Stimulated activated CD4-positive, alpha-beta T cell treated with anti-CD3 and anti-CD28 coated beads, Interleukin-15, amount 100 ng/mL, for 1 hour (primary cell): Measurements from ENCODE around the gene SPRING1.
A peak's percentile ranks its signal among the peaks of the same experiment; 100 is the strongest.

Experiments used
- DNase-seq, 2 donors: peaks; one replicate each; pipeline ENCODE4 v3.0.0-alpha.2; 2020; ENCODE audit warnings: low read depth in 1 of 2, low spot score in 1 of 2

Gene SPRING1

GRCh38 chr12:116710370-116711150, 27.3 kb downstream of the SPRING1 start:
- no peak for DNase-seq

DNA sequence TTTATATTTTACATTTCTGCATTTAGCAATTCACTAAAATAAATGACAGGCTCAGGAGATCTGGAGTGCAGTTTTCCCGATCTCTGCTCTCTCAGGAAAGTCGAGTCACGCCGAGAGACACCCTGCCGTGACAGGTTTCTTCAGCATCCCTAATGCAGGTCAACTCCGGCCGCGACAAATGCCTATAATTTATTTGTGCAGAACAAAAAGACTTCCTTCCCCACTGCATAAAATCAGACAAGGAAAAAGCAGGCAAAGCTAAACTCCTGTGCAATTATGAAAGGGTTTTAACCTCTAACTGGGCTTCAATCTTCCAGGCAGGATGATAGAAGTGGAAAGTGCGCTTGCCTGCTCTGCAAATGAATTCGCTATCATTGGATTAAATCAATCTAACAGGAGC, 28.1 kb downstream of the SPRING1 start:
- no peak for DNase-seq

DNA sequence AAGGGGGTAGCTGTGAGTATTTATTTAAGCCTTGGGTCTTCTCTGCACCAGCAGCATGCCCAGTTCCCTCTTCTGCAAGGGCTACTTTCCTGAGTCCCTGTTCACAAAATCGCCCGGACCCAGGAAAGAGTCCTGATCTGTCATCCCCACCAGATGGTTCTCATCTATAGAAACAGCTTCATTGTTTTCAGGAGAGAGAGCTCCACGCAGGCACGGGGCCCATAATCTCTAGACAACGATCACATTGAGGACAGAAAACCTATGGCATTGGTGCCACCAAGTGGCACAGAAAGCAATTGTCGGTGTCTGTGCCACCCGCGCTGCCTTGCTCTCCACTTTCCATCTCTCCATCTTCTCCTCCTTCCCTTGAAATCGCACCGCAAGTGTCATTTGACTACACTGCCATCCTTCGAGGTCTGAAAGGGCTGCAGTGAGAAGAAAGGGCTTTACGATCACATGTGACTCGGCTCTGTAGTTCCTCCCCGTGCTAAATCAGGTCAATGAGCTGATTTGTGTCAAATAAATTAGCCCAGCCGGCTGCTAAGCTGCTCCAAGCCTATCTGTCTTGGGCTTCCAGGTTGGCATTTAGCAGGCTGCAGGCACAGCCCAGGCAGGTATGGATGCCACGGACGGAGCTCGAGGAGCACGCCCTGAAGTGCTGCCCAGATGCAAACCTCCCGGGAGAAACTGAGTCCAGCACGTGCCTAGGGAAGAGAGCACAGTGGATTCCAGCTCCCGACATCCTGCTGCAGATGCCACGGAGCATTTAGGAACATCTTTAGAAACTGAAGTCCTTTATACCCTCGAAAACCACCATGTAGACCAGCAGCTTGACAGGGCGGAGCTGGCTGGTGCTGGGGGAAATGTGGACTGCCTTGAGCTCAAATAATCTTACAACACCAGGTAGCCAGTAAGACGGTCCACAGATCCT, 28.8 kb downstream of the SPRING1 start:
- DNase-seq = peak in 1 of 2 donors; percentile 16

DNA sequence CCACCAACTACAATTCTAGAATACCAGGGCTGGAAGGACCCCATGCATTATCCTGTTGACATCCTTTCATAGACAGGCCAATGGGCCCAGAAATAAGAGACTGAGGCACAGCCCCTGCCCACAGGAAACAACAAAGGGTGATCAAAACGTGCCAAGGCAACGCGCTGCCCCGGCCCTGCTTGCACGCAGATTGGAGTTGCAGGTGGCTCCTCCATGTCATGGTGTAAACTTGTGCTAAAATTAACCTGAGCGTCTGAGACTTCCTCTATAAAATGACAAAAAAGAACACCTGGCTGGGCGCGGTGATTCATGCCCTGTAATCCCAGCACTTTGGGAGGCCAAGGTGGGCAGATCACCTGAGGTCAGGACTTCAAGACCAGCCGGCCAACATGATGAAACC, 30.1 kb downstream of the SPRING1 start:
- DNase-seq = no peak

- peak; percentile 27 to 41 for DNase-seq
These were observed 34.6 kb downstream of the SPRING1 start for GRCh38 chr12:116703214-116703795.

DNA sequence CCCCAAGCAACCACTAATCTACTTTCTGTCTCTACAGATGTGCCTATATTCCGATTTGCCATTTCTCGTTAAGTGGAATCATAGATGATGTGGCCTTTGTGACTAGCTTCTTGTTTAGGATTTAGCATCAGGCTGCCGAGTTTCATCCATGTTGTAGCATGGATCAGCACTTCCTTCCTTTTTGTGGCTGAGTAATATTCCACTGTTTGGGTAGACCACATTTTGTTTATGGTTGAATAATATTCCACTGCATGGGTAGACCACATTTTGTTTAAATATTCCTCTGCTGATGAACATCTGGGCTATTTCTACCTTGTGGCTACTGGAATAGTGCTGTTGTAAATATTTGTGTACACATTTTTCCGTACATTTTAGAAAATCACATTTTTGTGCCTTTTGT, 36.4 kb downstream of the SPRING1 start:
- no peak for DNase-seq

DNA sequence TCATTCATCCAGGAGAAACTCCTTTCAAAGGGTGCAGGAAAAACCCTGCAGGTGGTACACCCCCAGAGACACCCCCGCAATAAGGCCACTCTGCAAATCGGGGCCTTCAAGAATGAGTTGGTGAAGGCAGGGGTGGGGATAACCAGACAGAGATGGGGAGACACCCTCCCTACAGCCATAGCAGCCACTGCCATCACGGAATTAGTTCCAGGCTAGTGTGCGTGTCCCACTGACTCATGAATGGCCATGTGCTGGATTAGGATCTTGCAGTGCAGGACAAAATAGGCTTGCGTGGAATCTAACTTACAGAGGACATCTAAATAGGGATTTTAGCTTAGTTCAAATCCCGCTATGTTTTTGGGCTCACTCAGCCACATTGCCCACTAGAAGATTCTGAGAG, 37.8 kb downstream of the SPRING1 start:
- no peak for DNase-seq

- DNase-seq = no peak
These were observed 39.3 kb downstream of the SPRING1 start for GRCh38 chr12:116698554-116699075.

DNA sequence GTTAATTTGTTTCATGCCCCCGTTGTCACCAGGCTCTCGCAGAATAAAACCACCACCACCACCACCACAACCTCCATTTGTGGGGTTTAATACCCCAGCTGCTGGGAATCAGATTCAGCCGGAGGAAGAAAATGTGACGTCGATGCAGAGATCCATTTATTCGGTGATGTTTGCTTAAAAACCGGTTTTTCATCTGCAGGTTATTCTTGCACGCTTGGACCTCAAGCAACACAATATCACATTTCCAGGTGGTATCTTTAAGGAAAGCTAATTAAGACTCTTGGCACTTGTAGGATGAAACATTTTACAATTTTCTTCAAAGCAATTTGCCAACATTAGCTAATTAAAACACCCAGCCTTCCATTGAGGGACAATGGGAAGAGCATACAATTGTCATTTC, 39.8 kb downstream of the SPRING1 start:
- no peak for DNase-seq

- DNase-seq = no peak
These were observed 40.2 kb downstream of the SPRING1 start for GRCh38 chr12:116697716-116698115.

GRCh38 chr12:116697305-116697704, 40.6 kb downstream of the SPRING1 start:
- no peak for DNase-seq

- DNase-seq = no peak
These were observed 42.5 kb downstream of the SPRING1 start for GRCh38 chr12:116695464-116695725.

DNA sequence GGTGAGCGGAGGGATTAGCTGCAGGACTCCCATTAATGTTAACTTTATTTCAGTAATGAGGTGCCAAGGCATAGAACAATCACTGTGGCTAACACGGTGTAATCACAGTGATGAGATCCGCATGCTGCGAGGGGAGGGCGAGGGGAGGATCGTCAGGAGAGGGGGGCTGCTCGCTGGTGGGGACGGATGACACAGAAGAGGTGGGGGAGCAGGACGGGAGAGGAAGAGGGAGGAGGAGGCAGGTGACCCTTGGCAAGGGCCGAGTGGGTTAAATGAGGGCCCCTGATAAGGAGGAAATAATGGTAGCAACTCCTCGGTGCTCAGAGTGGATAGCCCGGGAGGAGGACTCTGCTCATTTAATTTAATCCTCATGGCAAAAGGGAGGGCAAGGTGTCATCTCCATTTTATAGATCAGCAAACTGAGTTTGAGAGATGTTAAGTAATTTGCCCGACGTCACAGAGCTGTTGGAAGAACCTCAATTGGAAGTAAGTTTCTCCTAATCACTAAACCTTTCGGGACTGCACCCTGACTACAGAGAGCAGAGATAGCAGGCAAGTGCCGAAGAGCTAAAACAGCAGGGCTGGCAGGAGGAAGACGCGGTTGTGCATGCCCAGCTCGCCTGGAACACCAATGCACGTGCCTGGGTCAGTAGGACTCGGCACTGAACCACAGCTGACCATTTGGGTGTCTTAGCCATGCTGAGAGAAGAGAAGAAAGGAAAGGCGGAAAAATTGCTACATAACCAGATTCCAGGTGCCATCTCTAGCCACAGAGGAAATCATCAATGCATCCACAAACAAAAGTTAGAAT, 43.0 kb downstream of the SPRING1 start:
- DNase-seq = no peak

DNA sequence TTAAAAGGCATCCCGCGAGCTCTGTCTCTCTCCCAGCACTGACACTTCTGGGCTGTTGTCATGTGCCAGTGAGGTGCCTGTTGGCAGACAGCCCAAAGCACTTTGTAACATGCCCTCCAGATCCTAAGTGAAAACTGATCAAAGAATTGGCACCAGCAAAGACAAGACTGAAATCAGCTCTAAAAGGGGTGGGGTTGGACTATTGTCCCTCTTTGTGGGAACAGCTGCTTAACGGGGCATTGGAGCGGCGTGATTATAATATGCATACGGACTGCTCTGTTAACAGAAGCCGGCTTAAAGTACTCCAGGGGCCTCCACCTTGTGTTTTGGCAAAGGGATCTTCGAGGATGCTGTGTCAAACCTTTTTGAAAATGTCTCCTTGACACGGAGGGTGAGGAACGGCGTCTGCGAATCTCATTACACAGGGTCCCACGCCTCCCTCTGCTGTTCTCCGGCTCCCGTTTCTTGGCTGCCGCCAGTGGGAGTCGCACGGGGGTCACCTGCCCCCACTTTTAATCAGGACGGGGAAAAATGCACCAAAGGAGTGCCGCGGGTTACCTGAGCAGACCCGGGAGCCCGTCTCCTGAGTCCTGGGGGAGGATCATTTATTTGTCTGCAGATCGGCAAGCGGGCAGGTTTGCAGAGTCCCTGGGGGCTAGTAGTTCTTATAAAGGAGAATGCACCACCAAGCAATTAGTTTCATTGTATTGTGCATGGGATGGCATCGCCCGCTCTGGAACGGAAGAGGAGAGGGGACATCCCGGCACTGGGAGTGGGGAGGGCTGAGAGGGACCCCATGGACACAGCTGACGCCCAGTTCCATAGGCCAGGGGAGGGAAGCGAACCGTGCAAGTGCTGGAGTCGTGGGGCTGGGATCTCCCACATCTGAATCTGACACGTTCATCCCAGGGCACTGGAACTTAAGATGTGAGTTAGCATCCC, 44.3 kb downstream of the SPRING1 start:
- no peak for DNase-seq

GRCh38 chr12:116692605-116693004, 45.3 kb downstream of the SPRING1 start:
- no peak for DNase-seq

DNA sequence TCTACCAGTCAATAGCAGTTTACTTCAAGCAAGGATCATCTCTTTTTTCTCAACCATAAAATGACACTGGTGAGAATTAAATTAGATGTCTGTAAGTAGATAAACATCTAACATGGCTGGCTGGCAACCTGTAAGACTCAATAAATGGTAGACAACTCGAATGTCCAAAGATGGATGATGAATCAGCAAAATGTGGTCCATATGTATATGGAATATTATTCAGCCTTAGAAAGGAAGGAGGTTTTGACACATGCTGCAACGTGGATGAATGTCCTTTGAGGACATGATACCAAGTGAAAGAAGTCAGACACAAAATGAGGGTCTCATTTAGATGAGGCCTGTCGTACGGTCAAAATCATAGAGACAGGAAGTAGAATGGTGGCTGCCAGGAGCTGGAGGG, 46.2 kb downstream of the SPRING1 start:
- DNase-seq = no peak

DNA sequence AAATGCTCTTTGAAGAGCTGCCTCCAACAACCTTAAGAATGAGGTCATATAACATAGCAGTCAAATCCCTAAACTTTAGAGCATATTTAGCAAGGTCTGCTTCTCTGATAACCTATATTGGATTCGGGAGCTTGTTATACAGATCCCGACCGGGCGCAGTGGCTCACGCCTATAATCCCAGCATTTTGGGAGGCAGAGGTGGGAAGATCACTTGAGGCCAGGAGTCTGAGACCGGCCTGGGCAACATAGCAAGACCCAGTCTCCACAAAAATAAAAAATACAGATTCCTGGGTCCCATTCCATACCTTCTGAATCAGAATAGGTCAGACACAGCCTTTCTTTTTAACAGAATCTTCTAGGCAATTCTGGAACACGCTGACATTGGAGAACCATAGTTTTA, 46.7 kb downstream of the SPRING1 start:
- no peak for DNase-seq

GRCh38 chr12:116689979-116690744, 47.7 kb downstream of the SPRING1 start:
- DNase-seq = no peak

DNA sequence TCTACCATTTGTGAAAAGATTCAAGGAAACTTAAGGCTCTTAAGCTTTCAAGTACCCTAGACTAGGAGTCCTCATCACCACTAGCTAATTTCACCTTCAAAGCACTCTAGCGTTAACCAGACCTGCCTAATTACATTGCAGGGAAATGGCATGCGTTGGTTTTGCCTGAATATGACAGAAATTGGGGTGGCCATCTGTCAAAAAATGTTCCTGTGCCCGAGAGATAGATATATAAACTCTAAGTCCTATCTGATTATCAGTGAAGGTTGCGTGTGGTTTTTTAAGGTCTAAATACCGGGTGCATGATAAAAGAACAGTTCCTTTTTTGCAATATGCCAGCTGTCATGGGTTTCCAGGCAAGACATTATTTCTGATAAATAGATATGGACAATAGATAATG, 48.3 kb downstream of the SPRING1 start:
- no peak for DNase-seq
